Testis (tissue), 3 donors: ENCODE data around the gene MMP17. TPM values are rescaled to one million over a fixed set of nuclear protein-coding genes. Genes with fewer than 3 reads are reported as not detected.

ENCODE experiments used
- DNase-seq: peaks from one replicate; pipeline ENCODE4 v3.0.0-alpha.2; 2019
- H3K27ac ChIP-seq, 2 donors: fragments of 200-600 bp; sonication (generic); one replicate each; pipeline ENCODE4 v1.5.1; 2019
- H3K27me3 ChIP-seq: fragments of 200-600 bp; sonication (generic); one replicate; pipeline ENCODE4 v1.5.1; 2019
- H3K36me3 ChIP-seq: fragments of 200-600 bp; sonication (generic); one replicate; pipeline ENCODE4 v1.5.1; 2017; ENCODE audit warnings: low read depth; ENCODE audit errors: missing control alignments
- H3K4me1 ChIP-seq: fragments of 200-600 bp; sonication (generic); one replicate; pipeline ENCODE4 v1.5.1; 2019
- H3K4me3 ChIP-seq, 2 donors: fragments of 200-600 bp; sonication (generic); one replicate each; pipeline ENCODE4 v1.5.1; 2017 to 2019
- H3K9me3 ChIP-seq: fragments of 200-600 bp; sonication (generic); one replicate; pipeline ENCODE4 v1.5.1; 2017
- CTCF ChIP-seq, 3 experiments: fragments of 450-650 bp in 2 of 3; fragments of 200-600 bp in 1 of 3; sonication (generic) in 1 of 3; IDR thresholded peaks; one replicate each; pipeline ENCODE4 v1.5.1; 2016 to 2019; ENCODE audit warnings: antibody characterized with exemption in 3 of 3, mild to moderate bottlenecking in 2 of 3, moderate library complexity in 1 of 3
- POLR2A ChIP-seq: fragments of 450-650 bp; IDR thresholded peaks from one replicate; pipeline ENCODE4 v1.6.1; 2017; ENCODE audit warnings: antibody characterized with exemption, mild to moderate bottlenecking, moderate library complexity
- WGBS, 2 donors: methylation state at CpG; one replicate each; pipeline ENCODE4 v1.1.5; 2018; 5-methylcytosine and 5-hydroxymethylcytosine counted together
- intact Hi-C: fragments of 100-400 bp; cut with DNase I; formaldehyde crosslinking; loops from one replicate; pipeline ENCODE4 v1.15.1; 2023; ENCODE audit warnings: low total_unique reads
- polyA plus RNA-seq: library from polyadenylated mRNA; stranded (reverse); fragments of 350-450 nt; fragmentation: Illumina TruSeq; extraction: RNeasy Lipid Tissue Mini Kit (QIAGEN cat#74804); gene quantifications from one replicate; pipeline ENCODE4 v1.2.3, GENCODE V29; 2014; ENCODE audit warnings: low read depth, low replicate concordance; ENCODE audit not compliant: insufficient read depth
- total RNA-seq, 2 donors: library from RNA; depleted of rRNA; stranded (reverse); fragments of >200 nt; gene quantifications; one replicate each; pipeline ENCODE4 v1.2.3, GENCODE V29; 2016

MMP17 gene
- total and polyA plus RNA-seq, 3 donors from 2014 or later = 13.2 to 23.3 (median 16.1) TPM

- WGBS, 2 donors = 87 to 92% methylated on average over 15 to 26 of the region's 28 CpGs
- Histone ChIP-seq H3K27me3 (no peaks in the 10 kb centered on the region), H3K4me3 (no peak overlapping the region), H3K36me3 (no peaks in the 10 kb centered on the region), H3K9me3 (no peaks in the 10 kb centered on the region), H3K4me1 (no peaks in the 10 kb centered on the region), H3K27ac (no peak overlapping the region)
- intact Hi-C loops = no loop called here
- TF ChIP-seq POLR2A (no peak), CTCF (IDR thresholded peaks at IDR 0.05) (no peak)
- no peak for DNase-seq
These were observed 39.9 kb downstream of the MMP17 start for GRCh38 chr12:131867891-131868675.

- Histone ChIP-seq H3K27me3 (no peaks in the 10 kb centered on the region), H3K4me3 (no peak overlapping the region), H3K27ac (no peak overlapping the region), H3K4me1 (no peaks in the 10 kb centered on the region), H3K36me3 (no peaks in the 10 kb centered on the region), H3K9me3 (no peaks in the 10 kb centered on the region)
- intact Hi-C loops = no loop called here
- WGBS, 2 donors = 73 to 78% methylated on average over 16 of the region's 16 CpGs
- TF ChIP-seq CTCF (IDR thresholded peaks at IDR 0.05) = no peak
- no peak for TF ChIP-seq POLR2A
- DNase-seq = no peak
These were observed 41.8 kb downstream of the MMP17 start for GRCh38 chr12:131869871-131870418.

GRCh38 chr12:131871677-131872076 lies 43.5 kb downstream of the MMP17 start:
- 96 to 97% methylated on average over 6 of the region's 6 CpGs for WGBS, 2 donors
- TF ChIP-seq POLR2A (no peak), CTCF (IDR thresholded peaks at IDR 0.05) (no peak)
- no peak for DNase-seq

GRCh38 chr12:131872154-131873051 lies 44.2 kb downstream of the MMP17 start:
- no peak overlapping the region for H3K27ac ChIP-seq
- 76 to 79% methylated on average over 14 to 21 of the region's 21 CpGs for WGBS, 2 donors
- H3K9me3 ChIP-seq = no peaks in the 10 kb centered on the region
- TF ChIP-seq POLR2A (no peak), CTCF (IDR thresholded peaks at IDR 0.05) (no peak)
- no peak for DNase-seq
- no peaks in the 10 kb centered on the region for H3K36me3 ChIP-seq
- intact Hi-C loops = no loop called here
- H3K4me1 ChIP-seq = no peaks in the 10 kb centered on the region
- H3K4me3 ChIP-seq = no peak overlapping the region
- H3K27me3 ChIP-seq = no peaks in the 10 kb centered on the region

More at GRCh38 chr12:131871677-131872076, 43.5 kb downstream of the MMP17 start:
- Histone ChIP-seq H3K27me3 (no peaks in the 10 kb centered on the region), H3K4me3 (no peak overlapping the region), H3K36me3 (no peaks in the 10 kb centered on the region), H3K27ac (no peak overlapping the region), H3K4me1 (no peaks in the 10 kb centered on the region), H3K9me3 (no peaks in the 10 kb centered on the region)
- intact Hi-C loops = no loop called here
